Activated CD4-positive, alpha-beta T cell treated with anti-CD3 and anti-CD28 coated beads, Interleukin-2, amount 50 U/mL, for 4 hours (primary cell): ENCODE results near the gene MACROD1.

ENCODE experiments used
- DNase-seq, 2 experiments: peaks; one replicate each; pipeline ENCODE4 v3.0.0-alpha.2; 2020

The MACROD1 gene

DNA sequence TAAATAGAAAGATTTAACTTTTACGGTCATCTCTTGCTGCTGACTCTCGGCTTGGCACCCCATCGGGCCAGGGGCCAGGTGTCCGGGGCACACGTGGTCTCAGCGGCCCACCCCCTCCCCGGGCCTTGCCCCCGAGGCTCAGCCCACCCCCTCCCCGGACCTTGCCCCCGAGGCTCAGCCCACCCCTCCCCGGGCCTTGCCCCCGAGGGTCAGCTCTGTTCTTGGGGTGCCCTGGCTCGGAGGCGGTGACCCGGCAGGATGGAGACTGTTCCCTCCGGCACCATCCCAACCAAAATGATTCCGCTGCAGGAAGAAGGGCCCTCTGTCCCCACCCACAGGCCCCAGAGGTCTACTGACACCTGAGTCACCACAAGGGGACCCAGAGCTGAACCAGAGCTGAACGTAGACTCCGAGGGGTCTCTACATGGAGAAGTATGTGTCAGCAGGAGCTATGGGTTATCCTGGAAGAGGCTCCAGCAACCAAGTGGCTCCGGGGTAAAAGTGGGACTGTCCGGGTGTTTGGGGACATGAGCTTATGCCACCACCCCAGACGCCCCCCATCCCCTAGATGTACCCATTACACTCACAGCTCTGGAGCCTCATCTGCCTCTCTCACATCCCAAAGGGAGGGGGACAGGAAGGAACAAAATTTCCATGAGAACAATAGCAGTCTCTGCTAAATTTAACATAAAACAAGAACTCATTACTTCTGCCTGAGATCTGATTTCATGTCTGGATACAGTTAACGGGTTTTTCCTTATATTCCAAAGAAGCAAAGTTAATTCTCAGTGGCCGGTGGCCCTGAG, 38.4 kb downstream of the MACROD1 start:
- DNase-seq, result no peak

DNA sequence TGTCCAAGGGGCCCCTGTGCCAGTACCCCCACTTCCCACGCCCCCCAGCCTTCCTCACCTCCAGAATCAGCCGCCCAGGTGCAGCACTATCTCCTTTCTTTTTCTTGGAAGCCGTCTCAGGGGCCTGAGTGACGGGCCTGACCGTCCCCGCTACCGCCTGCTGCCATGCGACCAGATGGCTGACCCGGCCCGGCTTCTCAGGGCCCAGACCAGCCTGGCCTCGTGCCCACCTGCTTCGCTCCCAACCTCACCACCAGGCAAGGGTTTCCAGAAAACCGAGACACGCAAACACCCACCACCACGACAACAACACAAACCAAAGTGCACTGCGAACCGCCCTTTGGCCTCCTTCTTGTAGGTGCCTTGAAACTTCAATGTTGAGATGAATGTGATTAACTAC, 39.1 kb downstream of the MACROD1 start:
- DNase-seq, result no peak

DNA sequence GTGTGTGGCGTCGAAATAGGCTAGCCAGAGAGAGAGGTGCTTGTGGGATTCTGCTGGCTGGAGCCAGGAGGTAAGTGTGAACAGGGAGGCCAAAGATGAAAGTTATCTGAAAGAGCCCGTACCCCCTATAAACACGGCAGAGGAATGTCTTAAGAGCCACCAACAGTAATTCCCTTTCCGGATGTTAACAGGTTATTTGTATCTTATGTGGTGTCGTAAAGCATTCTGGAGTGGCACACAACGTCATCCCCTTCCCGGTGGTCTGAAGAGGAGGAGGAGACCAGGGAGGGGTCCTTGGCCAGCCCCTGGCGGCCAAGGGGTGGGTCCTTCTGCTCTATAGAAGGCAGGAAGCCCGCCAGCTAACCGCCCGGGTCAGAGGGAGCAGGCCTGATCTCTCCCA, 39.5 kb downstream of the MACROD1 start:
- no peak for DNase-seq

DNA sequence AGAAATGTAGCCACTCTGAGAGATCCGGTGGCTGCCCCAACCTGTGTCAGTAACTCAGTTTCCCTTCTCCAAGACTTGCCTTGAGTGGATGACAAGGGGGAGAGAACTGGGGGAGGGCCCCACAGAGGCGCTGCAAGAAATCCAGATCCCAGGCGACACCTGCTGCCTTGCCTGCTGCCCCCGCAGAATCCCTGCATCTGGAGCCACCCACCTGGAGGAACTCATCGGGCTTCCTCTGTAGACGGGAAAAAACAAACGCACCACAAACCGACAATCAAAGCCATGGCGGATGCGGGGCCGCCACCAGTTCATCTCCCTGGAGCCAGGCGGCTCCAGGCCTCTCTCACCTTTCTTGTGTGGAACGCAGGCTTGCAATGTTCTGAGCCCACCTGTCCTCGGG, 40.2 kb downstream of the MACROD1 start:
- DNase-seq, result no peak

DNA sequence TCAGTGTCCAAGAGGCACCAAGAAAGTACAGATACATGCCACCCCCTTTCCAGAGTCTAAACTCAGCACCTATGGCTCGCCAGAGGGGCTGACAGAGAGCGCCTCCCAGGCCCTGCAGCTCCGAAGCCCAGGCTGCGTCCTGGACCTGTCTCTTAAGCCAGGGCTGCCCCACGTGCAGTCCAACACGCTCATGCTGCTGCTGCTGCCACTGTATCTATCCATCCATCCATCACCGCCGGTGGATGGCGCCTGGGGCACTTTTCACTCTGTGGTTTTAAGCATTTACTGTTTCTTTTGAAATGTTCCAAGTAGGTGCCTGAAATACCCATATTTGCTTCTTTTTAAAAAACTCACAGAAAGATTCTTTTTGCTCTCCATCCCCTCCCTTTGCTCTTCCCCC, 41.8 kb downstream of the MACROD1 start:
- no peak for DNase-seq

DNA sequence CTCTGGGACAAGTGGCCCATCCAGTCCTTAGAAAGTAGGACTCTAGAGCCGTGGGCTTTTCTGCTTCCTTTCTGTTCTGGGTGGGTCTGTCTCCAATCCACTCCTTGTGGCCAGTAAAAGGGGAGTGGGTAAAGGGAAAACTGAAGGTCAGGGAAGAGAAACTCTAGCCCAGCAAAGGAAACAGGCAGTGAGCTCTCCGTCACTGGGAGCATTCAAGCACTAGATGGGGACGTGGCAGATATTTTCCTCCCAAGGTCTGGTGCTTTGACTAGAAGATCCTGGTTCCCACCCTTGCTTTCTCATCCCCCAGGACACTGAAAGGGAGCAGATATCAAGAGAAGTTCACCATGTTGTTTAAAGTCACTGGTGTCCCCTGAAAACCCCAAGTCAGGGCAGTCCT, 42.2 kb downstream of the MACROD1 start:
- no peak for DNase-seq

DNA sequence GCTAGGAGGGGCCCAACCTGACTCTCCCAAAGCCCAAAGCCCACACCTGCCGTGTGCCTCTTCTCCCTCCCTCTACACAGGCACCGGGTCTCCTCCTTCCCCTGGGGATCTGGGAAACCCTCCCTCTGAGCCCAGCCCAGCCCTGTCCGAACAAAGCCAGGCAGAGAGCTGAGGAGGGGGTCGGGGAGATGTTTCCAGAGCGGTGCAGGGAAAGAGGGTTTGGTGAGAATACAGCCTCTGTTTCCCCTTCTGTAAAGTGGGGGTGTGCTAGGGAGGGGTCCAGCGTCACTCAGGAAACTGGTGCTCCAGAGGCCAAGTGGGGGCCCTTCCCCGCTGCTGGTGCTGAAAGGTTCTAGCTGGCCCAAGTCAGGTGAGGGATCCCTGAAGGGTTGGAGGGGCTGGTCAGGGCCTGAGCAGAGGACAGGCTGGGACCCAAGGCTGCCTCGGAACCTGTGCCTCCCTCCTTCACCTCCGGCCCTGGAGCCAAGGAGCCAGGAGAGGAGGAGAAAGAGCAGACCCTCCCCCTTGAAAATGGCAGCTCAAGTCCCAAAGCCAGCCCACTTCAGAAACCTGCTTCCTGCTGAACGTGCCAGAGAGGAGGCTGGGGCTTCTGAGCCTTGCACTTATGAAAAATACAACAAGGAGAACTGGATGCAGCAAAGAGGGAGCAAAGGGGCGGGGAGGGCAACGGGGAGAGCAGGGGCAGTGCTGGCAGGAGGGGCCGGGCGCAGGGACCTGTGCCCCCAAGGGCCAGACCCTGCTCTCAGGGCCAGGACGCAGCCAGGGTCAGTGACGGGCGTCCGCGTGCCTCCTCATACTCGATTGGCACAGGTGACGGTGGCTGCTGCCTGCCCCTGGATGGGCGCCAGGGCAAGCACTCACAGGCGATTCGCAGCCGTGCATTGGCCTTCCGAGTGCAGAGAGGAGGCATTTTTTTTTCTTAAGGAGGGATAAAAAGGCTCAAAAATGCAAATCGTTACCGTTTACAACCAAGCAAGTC, 43.2 kb downstream of the MACROD1 start:
- no peak for DNase-seq

DNA sequence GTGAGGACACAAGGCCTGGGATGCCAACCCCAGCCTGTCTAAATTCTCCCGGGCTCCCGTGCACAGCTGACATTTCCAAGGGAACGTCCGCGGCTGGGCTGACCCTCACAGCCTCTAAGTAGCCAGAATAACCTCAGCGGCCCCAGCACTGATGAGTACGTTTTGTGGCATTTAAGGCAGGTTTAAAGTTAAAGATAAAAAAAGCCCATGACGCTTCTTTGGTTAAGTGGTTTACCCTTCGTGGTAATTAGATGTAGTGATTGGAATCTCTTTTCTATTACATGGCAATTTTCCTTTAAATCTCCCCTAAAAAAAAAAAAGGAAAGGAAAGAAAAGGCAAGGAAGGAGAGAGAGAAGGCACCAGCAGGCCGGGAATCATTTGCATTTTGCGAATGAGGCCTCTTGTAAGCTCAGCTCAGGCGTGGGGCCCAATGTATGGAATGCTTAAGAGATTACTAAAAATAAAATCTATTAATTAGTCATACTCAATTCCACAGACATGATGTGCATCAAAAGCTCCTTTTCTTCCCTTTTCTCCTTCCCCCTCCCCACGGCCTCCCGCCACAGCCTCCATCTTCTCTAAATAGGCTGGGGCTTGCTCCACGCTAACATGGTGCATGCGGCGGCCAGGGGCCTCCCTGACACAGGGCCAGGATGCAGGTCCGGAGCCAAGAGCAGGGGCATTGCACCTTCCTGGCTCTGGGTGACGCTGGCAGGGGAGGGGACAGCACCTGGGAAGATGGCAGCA, 44.1 kb downstream of the MACROD1 start:
- no peak for DNase-seq

DNA sequence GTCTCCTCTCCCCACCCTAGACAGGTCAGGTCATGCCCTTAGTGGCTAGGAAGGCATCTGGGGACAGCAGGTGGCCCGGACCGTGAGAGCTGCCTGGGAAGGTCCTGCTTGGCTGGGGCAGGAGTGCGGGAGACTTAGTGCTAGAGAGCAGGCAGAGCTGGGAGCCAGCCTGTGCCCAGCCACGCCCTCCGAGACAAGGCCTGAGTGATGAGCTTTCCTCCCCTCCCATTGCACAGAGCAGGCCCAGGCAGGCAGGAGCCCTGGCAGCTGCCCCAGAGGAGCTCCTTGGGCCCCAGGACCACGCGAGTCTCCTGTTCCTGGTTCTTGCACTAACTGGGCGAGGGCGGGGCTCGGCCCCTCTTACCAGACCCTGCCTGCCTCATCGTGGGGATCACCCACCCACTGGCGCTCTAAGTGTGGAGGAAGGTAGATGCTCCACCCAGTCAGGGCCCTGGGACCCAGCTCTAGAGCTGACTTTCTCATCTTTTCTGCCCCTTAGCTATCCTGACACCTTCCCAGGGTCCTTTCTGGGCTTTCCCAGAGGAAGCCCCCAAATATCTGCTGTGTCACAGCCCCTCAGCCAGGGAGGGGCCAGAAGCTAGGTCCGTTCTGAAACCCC, 44.9 kb downstream of the MACROD1 start:
- no peak for DNase-seq

DNA sequence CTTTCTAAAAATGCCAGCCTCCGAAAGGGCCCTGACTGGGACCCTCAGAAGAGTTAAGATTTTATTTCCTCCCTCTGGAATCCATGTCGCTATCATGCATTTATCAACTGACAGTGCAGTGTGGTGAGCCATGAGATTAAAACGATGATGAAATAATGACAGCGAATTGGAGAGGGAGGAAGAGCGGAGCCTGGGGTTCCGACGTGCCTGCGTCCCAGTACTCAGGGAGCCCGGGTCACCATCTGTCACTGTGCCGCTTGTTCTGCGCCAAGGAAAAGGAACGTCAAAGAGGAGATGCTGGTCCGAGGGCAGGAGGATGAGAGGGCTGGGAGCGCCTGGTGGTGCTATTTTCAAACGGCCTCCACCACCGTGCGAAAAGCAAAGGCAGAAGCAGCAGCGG, 46.2 kb downstream of the MACROD1 start:
- no peak for DNase-seq

DNA sequence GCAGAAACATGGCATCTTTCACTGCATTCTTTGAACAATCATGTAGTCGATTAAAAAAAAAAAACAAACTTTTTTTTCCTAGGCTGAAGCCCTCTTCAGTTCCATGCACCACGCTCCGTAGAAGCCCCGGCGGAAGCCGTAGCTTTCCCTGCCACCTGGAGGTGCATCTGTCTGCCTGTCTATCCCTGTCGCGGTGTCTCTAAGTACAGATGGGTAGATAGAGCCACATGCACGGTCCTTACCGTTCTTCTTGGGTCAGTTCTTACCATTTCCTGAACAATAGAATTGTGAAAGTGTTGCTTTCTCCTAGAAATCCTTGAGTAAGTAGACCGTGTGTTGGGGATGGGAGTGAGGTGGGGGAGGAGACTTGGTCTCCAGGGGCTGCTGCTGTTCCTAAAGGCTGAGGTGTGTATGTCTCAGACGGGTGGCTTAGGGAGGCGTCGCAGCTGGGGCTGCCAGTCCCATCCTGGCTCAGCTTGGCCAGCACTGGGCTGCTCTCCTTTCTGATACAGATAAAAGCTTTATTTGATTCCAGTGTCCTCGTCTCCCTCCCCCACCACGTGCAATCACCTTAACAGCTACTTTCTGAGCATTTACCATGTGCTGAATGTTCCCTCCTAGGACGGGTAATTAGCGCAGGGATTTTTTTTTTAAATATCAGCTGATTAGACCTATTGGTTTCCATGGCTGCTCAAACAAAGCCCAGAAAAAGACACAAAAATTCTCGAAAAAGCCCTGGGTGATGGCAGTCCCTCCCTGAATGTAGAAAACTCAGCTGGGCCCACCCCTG, 46.8 kb downstream of the MACROD1 start:
- DNase-seq, result no peak

DNA sequence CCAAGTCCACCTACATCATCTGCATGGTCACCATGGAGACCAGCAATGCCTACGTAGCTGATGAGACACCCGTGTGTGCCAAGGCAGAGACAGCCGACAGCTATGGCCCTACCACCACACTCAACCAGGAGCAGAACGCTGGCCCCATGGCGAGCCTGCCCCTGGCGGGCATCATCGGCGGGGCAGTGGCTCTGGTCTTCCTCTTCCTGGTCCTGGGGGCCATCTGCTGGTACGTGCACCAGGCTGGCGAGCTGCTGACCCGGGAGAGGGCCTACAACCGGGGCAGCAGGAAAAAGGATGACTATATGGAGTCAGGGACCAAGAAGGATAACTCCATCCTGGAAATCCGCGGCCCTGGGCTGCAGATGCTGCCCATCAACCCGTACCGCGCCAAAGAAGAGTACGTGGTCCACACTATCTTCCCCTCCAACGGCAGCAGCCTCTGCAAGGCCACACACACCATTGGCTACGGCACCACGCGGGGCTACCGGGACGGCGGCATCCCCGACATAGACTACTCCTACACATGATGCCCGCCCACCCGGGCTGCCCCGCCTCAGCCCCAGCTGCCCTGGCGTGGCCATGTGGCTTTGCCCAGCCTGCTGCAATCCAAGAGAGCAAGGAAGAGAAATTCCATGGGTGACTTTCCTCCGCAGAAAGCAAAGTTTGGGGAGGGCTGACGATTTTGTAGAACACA, 48.0 kb downstream of the MACROD1 start:
- no peak for DNase-seq

DNA sequence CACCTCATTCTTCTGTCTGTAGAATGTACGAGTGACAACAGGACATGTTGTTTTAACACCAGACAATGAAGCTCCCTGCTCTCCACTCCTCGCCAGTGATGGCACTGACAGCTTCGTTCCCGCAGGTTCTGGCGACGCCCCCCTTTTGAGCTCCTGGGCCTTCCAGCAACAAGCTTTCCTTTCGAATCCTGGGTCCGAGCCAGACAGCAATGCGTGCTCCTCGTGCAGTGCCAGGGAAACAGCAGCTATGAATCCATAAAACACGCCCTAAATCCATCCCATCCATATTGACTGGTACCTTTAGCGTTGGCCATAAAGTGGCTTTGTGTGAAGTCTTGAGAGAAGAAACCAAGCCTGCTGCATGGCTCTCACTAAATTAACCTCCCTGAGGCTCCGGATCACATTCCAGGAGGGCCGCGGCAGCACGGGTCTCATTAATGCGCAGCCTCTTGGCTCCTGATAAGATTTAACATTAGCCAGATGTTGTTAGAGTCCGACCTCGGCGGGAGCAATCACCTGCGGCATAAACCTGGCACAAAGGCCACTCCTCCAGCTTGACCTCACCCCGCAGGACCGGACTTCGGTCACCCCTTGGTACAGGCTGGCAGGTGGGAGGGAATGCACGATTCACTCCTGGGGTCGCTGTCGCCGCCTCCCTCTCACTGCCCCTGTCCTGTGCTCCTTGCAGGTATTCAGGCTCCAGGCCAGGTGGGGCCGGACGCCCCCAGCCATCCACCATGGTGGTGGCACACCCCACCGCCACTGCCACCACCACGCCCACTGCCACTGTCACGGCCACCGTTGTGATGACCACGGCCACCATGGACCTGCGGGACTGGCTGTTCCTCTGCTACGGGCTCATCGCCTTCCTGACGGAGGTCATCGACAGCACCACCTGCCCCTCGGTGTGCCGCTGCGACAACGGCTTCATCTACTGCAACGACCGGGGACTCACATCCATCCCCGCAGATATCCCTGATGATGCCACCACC, 50.1 kb downstream of the MACROD1 start:
- DNase-seq, result no peak

DNA sequence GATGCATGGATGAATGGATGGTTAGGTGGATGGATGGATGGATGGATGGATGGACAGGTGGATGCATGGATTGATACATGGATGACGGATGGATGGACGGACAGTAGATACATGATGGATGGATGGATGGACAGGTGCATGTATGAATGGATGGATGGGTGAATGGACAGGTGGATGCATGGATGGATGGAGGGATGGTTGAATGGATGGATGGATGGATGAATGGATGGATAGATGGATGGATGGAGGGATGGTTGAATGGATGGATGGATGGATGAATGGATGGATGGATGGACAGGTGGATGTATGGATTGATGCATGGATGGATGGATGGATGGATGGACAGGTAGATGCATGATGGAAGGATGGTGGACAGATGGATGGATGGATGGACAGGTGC, 51.7 kb downstream of the MACROD1 start:
- no peak for DNase-seq

DNA sequence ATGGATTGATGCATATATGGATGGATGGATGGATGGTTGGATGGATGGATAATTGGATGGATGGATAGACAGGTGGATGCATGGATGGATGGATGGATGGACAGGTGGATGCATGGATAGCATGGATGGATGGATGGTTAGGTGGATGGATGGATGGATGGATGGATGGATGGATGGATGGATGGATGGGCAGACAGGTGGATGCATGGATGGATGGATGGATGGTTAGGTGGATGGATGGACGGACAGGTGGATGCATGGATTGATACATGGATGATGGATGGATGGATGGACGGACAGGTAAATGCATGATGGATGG, 52.5 kb downstream of the MACROD1 start:
- no peak for DNase-seq

DNA sequence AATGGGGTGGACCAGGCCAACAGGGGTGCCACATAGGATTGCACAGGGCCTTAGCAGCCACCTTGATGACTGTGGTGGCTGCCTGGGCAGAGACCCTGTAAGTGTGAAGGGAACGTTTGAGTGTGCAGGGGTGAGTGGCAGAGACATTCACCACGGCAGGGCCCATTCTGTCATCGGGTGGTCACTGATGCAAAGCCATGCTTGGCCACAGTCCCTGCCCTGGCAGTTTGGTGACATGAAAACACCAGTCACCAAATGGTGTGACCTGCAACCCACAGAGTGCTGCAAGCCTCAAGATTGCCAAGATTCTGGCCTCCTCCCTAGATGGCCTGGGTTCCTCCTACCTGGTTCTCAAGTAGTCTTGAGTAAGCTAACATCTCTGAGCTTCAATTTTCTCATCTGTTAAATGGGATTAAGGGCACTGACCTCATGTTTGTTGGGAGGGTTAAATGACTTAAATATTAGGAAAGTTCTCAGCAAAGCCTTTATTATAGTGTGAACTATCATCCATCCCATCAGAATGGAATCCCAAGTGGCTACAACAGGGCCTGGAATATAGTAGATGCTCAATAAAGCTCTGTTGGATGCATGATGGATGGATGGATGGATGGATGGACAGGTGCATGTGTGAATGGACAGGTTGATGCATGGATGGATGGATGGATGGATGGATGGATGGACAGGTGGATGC, 53.0 kb downstream of the MACROD1 start:
- DNase-seq, result no peak

DNA sequence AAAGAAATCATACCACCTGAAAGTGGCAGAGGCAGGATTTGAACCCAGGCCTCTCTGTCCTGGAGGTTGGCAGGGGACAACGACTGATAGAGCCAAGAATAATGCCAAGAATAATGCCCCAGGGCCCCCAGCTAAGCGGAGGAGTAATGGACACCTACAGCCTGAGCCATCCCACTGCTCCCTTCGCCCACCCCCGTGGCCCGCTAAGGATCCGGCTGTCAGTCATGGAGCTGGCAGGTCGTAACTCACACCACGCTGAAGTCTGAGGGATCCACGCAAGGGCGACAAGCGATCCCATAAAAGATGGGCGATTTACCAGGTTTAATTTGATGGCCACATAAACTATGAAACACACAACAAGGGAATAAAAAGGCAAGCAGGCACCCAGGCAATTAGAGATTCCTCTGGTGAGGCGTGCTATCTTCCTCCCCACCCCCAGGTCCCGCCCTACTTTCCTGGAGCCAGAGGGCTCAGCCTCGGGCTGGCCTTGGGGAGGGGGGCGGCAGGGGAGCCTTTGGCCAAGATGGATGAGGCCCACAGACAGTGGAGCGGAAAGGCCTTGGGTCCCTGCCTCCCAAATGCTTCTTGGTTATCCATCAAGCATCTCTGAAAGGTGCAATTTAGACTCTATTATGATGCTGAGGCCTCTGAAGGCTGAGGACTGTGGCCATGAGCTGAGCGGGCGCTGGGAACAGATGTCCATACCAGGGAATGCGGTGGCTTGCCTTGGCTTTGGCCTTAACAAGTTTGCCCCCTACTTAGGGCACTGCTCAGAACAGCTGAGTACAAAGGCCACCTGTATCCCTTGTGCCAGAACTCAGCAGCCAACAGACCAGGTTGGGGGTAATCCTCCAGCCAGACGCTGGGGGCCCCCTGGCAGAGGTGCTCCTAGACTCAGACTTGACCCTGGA, 55.2 kb downstream of the MACROD1 start:
- no peak for DNase-seq

DNA sequence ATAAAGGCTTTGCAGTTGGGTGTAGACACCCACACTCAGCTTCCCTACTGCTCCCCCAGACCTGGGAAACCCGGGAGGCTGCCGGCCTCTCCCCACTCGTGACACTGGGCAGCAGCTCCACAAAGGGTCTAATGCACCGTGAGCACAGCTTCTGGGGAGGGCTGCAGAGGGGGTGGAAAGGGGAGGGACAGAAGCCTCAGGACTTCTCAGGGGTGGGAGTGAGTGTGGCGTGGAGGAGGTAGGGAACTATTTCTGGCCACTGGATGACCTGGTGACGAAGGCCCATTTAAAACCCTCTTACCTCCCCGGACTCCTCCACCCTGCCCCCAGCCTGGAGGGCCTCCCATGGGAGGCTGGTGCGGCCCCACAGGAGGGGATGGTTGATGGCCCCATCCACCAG, 56.6 kb downstream of the MACROD1 start:
- no peak for DNase-seq
